GM18861 (cell line): ENCODE data around the gene VDR.

Experiments used
- ATAC-seq: cut with Tn5 transposase; IDR thresholded peaks from one replicate; pipeline ENCODE4 v1.9.1; 2021; ENCODE audit not compliant: unreplicated experiment

VDR gene

GRCh38 chr12:47931187-47931586 is 26.4 kb upstream of the VDR start:
- no peak for ATAC-seq

GRCh38 chr12:47930634-47931033 is 25.8 kb upstream of the VDR start:
- ATAC-seq = no peak

- no peak for ATAC-seq
Observed at GRCh38 chr12:47927346-47927745, 22.6 kb upstream of the VDR start.

GRCh38 chr12:47921907-47922306 is 17.1 kb upstream of the VDR start:
- no peak for ATAC-seq

GRCh38 chr12:47920913-47921312 is 16.1 kb upstream of the VDR start:
- ATAC-seq = no peak

GRCh38 chr12:47913081-47913480 is 8.3 kb upstream of the VDR start:
- ATAC-seq = no peak

GRCh38 chr12:47912556-47912955 is 7.8 kb upstream of the VDR start:
- ATAC-seq = no peak

- ATAC-seq = no peak
Observed at GRCh38 chr12:47910981-47911380, 6.2 kb upstream of the VDR start.

GRCh38 chr12:47910486-47910885 is 5.7 kb upstream of the VDR start:
- ATAC-seq = no peak

- no peak for ATAC-seq
Observed at GRCh38 chr12:47909839-47910465, 5.2 kb upstream of the VDR start.

GRCh38 chr12:47908738-47909137 is 3.9 kb upstream of the VDR start:
- no peak for ATAC-seq

- no peak for ATAC-seq
Observed at GRCh38 chr12:47907851-47908454, 3.2 kb upstream of the VDR start.

- no peak for ATAC-seq
Observed at GRCh38 chr12:47903927-47904712, 674 bp downstream of the VDR start.

- no peak for ATAC-seq
Observed at GRCh38 chr12:47903151-47903611, 1.6 kb downstream of the VDR start.

GRCh38 chr12:47902131-47902639 is 2.6 kb downstream of the VDR start:
- no peak for ATAC-seq

- no peak for ATAC-seq
Observed at GRCh38 chr12:47901718-47902093, 3.1 kb downstream of the VDR start.

- ATAC-seq = no peak
Observed at GRCh38 chr12:47901063-47901717, 3.6 kb downstream of the VDR start.

GRCh38 chr12:47900131-47901062 is 4.4 kb downstream of the VDR start:
- ATAC-seq = no peak

GRCh38 chr12:47899466-47899865 is 5.3 kb downstream of the VDR start:
- no peak for ATAC-seq

GRCh38 chr12:47896633-47897032 is 8.2 kb downstream of the VDR start:
- ATAC-seq = no peak
